ENCODE measurements around the gene CDKN1A.
"Not testable (repeated sequence)": the region's sequence is repeated elsewhere in the genome, so short reads cannot be mapped to it uniquely, and the experiment has no call there.

Gene CDKN1A

DNA sequence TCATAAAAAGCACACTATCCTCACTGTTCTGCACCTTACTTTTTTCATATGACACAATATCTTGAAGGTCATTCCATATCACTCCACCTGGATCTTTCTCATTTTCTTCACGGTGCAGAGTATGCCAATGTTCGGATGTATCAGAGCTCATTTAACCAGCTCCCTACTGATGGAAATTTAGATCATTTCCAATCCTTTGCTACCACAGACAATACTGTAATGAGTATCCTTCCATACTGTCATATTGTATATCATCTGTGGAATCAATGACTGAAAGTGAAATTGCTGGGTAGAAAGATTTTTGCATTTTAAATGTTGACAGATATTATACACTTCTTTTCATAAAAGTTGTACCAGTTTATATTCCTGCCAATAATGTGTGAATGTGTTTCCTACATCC is 16.9 kb downstream of the CDKN1A start:
- DNase-seq (ENCODE audit: low read depth in 2 of 2): no peak

DNA sequence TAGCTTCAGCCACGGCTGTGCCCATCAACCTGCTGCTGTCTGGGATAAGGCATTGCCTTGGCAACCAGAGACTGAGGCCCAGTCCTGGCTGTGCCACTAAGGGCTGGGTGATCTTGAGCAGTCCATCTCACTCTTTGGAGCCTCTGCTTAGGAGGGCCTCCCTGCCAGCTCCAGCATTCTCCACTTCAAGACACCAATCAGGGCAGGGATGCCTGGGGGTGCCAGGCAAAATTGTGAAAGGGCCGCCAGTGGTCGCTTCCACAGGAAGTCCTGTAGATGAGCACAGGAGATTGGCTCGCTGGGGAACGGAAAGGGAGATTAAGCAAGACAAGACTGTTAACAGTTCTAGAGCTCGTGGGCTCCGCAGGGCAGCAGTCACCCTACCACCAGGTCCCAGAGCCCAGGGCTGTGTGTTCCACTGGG is 19.0 kb downstream of the CDKN1A start, which contains the start of gene RAB44:
Gene RAB44 (plus strand): TSS at position 346 of the 423 bp plus-strand sequence. CDS start 6,410 bp downstream, outside the sequence.
- no peak for DNase-seq (ENCODE audit: low read depth in 2 of 2)

DNA sequence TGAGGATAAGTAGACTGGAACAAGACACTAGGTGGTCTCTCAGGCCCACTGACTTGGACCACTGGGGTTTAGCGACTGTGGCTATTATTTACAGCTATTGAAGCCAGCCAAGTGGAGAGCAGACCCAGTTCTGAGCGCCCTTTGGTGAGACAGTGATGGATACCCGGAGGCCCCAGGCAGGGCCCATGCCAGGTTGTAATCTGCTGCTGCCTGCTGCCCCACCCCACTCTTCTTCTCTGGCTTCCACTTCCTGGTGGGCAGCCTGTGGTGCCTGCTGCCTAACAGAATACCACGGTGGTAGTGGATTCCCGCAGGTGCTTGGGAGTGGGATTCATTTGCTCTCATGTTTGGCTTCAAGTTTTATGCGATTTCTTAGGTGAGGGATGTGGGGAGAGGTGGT is 19.7 kb downstream of the CDKN1A start:
- no peak for DNase-seq (ENCODE audit: low read depth in 2 of 2)

DNA sequence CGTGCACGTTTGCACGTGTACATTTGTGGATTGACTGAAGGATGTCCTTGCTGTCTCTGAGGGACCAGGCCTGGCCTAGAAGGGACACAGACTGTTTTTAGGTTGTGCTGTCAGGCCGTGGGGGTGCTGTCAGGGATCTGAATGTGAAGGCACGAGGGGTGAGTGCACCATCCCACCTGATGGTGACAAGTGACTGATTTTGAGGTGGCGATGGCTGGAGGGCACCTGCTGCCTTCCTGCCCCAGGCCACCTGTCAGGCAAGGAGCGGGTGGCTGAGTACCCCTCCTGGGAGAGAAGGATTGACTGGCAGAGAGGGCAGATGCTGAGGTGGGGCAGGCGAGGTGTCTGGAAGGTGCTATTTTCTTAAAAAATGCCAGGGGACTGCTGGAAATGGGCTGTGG is 20.4 kb downstream of the CDKN1A start:
- no peak for DNase-seq (ENCODE audit: low read depth in 2 of 2)

- DNase-seq (ENCODE audit: low read depth in 2 of 2): no peak
Measured at GRCh38 chr6:36699348-36699747, 20.8 kb downstream of the CDKN1A start.

GRCh38 chr6:36700071-36700812 is 21.7 kb downstream of the CDKN1A start:
- no peak for DNase-seq (ENCODE audit: low read depth in 2 of 2)

DNA sequence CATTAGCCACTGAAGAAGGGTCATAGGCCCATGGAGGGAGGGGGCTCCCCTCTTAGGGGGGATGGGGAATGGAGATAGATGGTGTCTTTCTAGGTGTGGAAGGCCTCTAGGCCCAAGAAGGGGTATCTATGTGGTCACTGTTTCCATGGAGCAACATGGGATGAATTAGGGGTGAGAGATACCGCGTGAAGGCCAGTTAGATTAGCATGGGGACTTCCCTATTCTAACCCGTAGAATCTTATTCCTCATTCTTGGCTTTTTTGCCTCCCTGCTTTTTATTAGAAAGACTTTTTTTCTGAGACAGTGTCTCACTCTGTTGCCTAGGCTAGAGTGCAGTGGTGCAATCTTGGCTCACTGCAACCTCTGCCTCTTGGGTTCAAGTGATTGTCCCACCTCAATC is 22.3 kb downstream of the CDKN1A start:
- no peak for DNase-seq (ENCODE audit: low read depth in 2 of 2)

DNA sequence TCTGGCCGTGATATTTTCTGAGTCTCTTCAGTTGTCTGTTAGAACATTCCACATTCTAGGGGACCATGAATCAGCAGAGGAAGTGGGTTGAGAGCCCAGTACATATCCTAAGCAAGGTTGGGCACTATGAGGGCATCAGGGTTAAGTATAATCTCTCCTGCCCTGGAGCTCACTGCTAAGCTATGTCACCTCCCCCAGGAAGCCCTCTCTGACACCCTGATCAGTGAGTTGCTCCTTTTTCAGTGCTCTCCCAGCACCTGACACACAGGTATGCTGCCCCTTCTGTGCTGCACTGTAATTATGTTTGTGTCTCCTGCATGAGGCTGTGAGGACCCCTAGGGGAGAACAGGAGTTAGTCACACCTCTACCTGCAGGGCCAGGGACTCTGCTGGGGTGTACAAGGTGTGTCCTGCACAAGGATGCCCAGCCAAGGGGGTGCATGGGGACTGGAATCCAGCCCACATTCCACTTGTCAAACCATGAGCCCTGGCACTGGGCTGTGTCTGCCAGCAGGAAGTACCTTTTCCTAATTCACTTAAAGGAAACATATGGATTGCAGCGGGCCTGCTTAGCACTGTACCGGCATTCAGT is 23.0 kb downstream of the CDKN1A start:
- DNase-seq (ENCODE audit: low read depth in 2 of 2): no peak

DNA sequence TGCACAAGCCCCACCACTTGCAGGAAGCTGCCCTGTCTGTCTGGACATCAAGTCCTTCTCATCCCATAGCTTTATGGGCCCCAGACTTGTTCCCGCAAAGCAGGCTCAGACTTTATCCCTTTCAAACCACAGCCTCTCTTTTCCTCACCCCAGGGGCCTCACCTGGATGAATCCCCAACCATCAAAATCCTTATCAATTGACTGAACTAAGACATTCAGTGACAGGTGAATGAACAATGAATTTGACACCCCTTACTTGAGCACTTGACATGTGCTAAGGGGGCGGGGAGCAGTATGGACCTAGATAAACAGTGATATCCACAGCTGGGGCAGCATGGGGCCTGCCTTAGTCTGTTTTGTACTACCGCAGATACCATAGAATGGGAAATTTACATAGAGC is 24.1 kb downstream of the CDKN1A start:
- no peak for DNase-seq (ENCODE audit: low read depth in 2 of 2)

DNA sequence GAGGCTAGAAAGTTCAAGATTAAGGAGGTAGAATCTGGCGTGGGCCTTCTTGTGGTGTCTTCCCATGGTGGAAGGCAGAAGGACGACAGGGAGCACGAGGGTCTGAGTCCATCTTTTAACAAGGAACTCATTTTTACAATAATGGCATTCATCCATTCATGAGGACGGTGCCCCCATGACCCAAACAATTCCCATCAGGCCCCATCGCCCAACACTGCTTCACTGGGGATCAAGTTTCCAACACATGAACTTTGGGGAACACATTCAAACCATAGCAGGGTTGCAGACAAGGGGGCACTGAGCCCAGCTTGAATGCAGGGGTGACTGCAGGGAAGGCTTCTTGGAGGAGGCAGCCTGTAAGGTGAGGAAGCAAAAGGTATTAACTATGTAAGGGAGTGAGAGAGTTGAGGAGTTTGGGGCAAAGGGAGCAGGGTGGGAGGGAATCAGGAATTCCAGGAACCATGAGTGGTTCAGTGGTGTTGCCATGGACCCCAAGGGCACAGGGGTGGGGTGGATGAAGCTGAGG is 24.6 kb downstream of the CDKN1A start:
- DNase-seq (ENCODE audit: low read depth in 2 of 2): no peak

DNA sequence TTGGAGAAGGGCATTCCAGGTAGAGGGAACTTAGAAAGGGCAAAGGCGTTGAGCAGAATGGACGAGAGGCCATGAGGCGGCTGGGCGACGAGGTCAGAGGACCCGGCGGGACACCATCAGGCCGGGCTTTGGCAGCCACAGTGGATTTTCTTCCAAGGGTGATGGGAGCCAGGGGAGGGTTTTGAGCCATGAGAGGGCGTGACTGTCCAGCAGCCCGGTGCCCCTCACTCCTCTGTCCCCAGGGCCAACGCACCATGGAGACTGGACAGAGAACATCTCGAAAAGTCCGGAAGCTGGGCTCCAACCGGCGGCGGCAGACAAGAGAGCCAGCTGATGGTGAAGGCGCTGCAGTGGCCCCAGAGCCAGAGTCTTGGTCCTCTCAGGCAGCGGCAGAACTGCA is 25.5 kb downstream of the CDKN1A start:
- DNase-seq (ENCODE audit: low read depth in 2 of 2): no peak

GRCh38 chr6:36704961-36705577 is 26.6 kb downstream of the CDKN1A start:
- DNase-seq (ENCODE audit: low read depth in 2 of 2): not testable (repeated sequence)

- no peak for DNase-seq (ENCODE audit: low read depth in 2 of 2)
Measured at GRCh38 chr6:36706339-36706738, 27.8 kb downstream of the CDKN1A start.

GRCh38 chr6:36712816-36713215 is 34.3 kb downstream of the CDKN1A start:
- no peak for DNase-seq (ENCODE audit: low read depth in 2 of 2)

GRCh38 chr6:36713846-36714245 is 35.3 kb downstream of the CDKN1A start:
- no peak for DNase-seq (ENCODE audit: low read depth in 2 of 2)

GRCh38 chr6:36714511-36714910 is 36.0 kb downstream of the CDKN1A start:
- no peak for DNase-seq (ENCODE audit: low read depth in 2 of 2)

DNA sequence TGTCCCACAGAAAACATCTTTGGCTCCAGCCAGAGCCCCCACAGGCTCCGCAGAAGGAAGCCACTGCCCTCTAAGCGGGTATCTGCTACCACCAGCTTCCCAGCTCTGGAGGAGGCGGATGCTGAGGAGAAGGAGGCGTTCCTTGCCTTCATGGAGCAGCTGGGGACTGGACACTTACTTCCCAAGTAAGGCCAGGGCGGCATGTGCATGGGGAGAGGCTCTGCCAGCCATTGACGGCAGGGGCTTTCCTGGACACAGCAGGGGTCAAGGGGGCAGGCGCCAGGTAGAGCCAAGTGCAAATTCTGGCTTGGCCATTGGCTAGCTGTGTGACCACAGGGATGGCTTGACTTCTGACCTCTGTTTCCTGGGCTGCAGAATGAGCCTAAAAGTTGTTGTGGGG is 37.0 kb downstream of the CDKN1A start:
- DNase-seq (ENCODE audit: low read depth in 2 of 2): no peak

GRCh38 chr6:36716476-36717093 is 38.1 kb downstream of the CDKN1A start:
- DNase-seq (ENCODE audit: low read depth in 2 of 2): no peak

GRCh38 chr6:36717231-36717825 is 38.8 kb downstream of the CDKN1A start:
- no peak for DNase-seq (ENCODE audit: low read depth in 2 of 2)

DNA sequence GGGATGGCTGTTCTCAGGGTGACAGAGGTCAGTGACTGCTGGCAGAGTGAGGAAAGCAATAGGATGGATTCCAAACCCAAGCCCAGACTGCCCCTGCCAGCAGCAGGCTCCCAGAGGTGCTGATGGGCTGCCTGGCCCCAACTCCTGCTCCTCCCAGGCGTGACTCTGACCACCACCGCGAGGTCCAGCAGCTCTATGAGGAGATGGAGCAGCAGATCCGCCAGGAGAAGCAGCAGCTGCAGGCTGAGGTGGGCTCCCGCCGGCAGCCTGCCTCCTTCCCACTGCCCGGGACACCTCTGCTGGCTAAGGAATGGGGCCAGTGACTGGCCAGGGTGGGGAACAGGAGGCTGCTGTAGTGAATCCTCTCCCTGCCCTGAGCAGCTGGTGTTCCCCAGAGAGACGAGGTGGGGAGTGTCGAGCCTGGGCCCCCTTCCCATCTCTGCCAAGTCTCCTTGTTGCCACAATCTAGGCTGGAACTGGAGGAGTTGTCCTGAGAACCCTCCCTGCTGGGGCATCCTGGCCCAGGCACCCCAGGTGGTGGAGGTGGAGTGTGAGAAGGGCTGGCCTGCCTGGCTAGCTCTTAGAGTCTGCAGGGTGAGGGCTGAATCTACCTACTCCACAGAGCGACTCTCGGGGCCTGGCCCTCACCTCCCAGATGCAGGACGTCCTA is 39.5 kb downstream of the CDKN1A start:
- DNase-seq (ENCODE audit: low read depth in 2 of 2): no peak

- DNase-seq (ENCODE audit: low read depth in 2 of 2): no peak
Measured at GRCh38 chr6:36718560-36718959, 40.0 kb downstream of the CDKN1A start.
